Measurements from ENCODE around the gene TSTD2.

TSTD2 gene

GRCh38 chr9:97565262-97565661 lies 67.9 kb downstream of the TSTD2 start:
- DNase-seq (ENCODE audit: low read depth) = no peak
- H3K4me3 ChIP-seq (ENCODE audit: low read length) = no peak overlapping the region
- TF ChIP-seq, protein P1, sequence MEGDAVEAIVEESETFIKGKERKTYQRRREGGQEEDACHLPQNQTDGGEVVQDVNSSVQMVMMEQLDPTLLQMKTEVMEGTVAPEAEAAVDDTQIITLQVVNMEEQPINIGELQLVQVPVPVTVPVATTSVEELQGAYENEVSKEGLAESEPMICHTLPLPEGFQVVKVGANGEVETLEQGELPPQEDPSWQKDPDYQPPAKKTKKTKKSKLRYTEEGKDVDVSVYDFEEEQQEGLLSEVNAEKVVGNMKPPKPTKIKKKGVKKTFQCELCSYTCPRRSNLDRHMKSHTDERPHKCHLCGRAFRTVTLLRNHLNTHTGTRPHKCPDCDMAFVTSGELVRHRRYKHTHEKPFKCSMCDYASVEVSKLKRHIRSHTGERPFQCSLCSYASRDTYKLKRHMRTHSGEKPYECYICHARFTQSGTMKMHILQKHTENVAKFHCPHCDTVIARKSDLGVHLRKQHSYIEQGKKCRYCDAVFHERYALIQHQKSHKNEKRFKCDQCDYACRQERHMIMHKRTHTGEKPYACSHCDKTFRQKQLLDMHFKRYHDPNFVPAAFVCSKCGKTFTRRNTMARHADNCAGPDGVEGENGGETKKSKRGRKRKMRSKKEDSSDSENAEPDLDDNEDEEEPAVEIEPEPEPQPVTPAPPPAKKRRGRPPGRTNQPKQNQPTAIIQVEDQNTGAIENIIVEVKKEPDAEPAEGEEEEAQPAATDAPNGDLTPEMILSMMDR (conservative IDR thresholded peaks at IDR 0.05; ENCODE audit: low read depth, low read length) = no peak

- DNase-seq (ENCODE audit: low read depth) = peak; percentile 30
- no peak overlapping the region for H3K4me3 ChIP-seq (ENCODE audit: low read length)
- TF ChIP-seq, protein P1 (conservative IDR thresholded peaks at IDR 0.05; ENCODE audit: low read depth, low read length) = no peak
Observed at GRCh38 chr9:97564291-97565175, 68.6 kb downstream of the TSTD2 start.

GRCh38 chr9:97563458-97564135 lies 69.6 kb downstream of the TSTD2 start:
- H3K4me3 ChIP-seq (ENCODE audit: low read length) = no peak overlapping the region
- DNase-seq (ENCODE audit: low read depth) = no peak
- TF ChIP-seq, protein P1 (conservative IDR thresholded peaks at IDR 0.05; ENCODE audit: low read depth, low read length) = no peak

DNA sequence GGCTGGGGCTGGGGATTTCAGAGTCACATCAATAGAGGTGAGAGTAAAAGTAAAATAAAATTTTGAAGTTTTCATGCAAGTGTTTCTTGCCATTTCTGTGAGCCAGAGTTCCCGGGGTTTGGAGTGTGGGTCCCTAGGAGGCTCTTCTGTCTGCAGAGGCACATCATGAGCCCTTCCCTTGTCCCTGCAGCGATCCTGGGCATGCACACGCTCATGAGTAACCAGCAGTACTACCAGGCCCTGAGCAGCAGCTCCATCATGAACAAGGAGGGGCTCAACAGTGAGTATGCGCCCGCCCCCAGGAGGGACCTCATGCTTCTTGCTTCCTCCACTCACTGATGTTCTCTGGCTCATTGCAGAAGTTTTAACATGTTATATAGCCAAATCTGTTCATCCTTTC lies 70.6 kb downstream of the TSTD2 start:
- no peak overlapping the region for H3K4me3 ChIP-seq (ENCODE audit: low read length)
- DNase-seq (ENCODE audit: low read depth) = no peak
- TF ChIP-seq, protein P1 (conservative IDR thresholded peaks at IDR 0.05; ENCODE audit: low read depth, low read length) = no peak

- no peak for DNase-seq (ENCODE audit: low read depth)
- H3K4me3 ChIP-seq (ENCODE audit: low read length) = no peak overlapping the region
- TF ChIP-seq, protein P1 (conservative IDR thresholded peaks at IDR 0.05; ENCODE audit: low read depth, low read length) = no peak
Observed at GRCh38 chr9:97561501-97561900, 71.7 kb downstream of the TSTD2 start.

GRCh38 chr9:97560851-97561250 lies 72.3 kb downstream of the TSTD2 start:
- DNase-seq (ENCODE audit: low read depth) = no peak
- no peak overlapping the region for H3K4me3 ChIP-seq (ENCODE audit: low read length)
- TF ChIP-seq, protein P1 (conservative IDR thresholded peaks at IDR 0.05; ENCODE audit: low read depth, low read length) = no peak
